Fibroblast of the aortic adventitia (primary cell): ENCODE measurements around the gene FN1. TPM values are rescaled to one million over a fixed set of nuclear protein-coding genes. Genes with fewer than 3 reads are reported as not detected.
A peak's percentile ranks its signal among the peaks of the same experiment; 100 is the strongest.
"Not testable (repeated sequence)": the region's sequence is repeated elsewhere in the genome, so short reads cannot be mapped to it uniquely, and the experiment has no call there.

Experiments used
- DNase-seq: peaks from one replicate; pipeline ENCODE4 v3.0.0-alpha.2; 2010; ENCODE audit warnings: low read depth
- H3K4me3 ChIP-seq: 2 replicates; pipeline ENCODE4 v1.5.1; 2011; ENCODE audit warnings: low read depth, mild to moderate bottlenecking, control low read depth, low read length, moderate library complexity
- CTCF ChIP-seq: IDR thresholded peaks from 2 replicates; pipeline ENCODE4 v1.5.1; 2011; ENCODE audit warnings: mild to moderate bottlenecking, low read length, control low read depth, inconsistent platforms; ENCODE audit not compliant: insufficient read depth
- total RNA-seq: library from RNA; depleted of rRNA; stranded (reverse); fragments of >200 nt; gene quantifications from 2 replicates; pipeline ENCODE4 v1.2.3, GENCODE V29; 2012; ENCODE audit warnings: low replicate concordance

The FN1 gene
- total RNA-seq, 1 donor: 7,235 TPM

GRCh38 chr2:215413974-215414373 is 21.9 kb downstream of the FN1 start:
- no peak for TF ChIP-seq CTCF
- no peak overlapping the region for H3K4me3 ChIP-seq
- no peak for DNase-seq

GRCh38 chr2:215413484-215413777 is 22.4 kb downstream of the FN1 start:
- H3K4me3 ChIP-seq: no peak overlapping the region
- no peak for DNase-seq
- TF ChIP-seq CTCF: no peak

GRCh38 chr2:215411941-215412743 is 23.7 kb downstream of the FN1 start:
- TF ChIP-seq CTCF: no peak
- H3K4me3 ChIP-seq: no peak overlapping the region
- no peak for DNase-seq

DNA sequence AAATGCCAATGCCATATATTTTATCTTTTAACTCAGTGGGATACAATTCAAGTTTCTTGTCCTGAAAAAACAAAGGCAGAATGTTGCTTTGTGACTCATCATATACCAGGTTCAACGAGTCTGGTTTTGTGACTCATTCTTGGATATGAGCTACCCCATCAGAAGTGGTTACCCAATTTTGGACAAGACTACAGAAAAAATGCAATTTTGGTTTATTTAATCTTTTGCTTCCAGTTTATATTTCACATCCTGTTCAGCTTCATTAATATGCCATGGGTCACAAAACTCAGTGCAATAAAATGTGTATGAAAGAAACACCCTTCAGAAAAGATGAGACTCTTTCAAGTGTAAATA is 25.0 kb downstream of the FN1 start:
- DNase-seq: peak; percentile 98
- H3K4me3 ChIP-seq: no peak overlapping the region
- TF ChIP-seq CTCF: no peak

GRCh38 chr2:215410181-215410931 is 25.5 kb downstream of the FN1 start:
- not testable (repeated sequence) for DNase-seq, H3K4me3 ChIP-seq

GRCh38 chr2:215409331-215410127 is 26.3 kb downstream of the FN1 start:
- no peak for TF ChIP-seq CTCF
- H3K4me3 ChIP-seq: no peak overlapping the region
- no peak for DNase-seq

- not testable (repeated sequence) for H3K4me3 ChIP-seq, DNase-seq
Observed at GRCh38 chr2:215408441-215408840, 27.4 kb downstream of the FN1 start.
